Stimulated activated CD4-positive, alpha-beta T cell treated with anti-CD3 and anti-CD28 coated beads, Interleukin-12 subunit alpha, Interleukin-12 subunit beta, amount 100 ng/mL, for 48 hours (primary cell): ENCODE results near the gene NOX5.
A peak's percentile ranks its signal among the peaks of the same experiment; 100 is the strongest.

Experiments
- DNase-seq, 3 donors: peaks; one replicate each; pipeline ENCODE4 v3.0.0-alpha.2; 2020; ENCODE audit warnings: low read depth in 2 of 3, low spot score in 1 of 3

NOX5 gene

DNA sequence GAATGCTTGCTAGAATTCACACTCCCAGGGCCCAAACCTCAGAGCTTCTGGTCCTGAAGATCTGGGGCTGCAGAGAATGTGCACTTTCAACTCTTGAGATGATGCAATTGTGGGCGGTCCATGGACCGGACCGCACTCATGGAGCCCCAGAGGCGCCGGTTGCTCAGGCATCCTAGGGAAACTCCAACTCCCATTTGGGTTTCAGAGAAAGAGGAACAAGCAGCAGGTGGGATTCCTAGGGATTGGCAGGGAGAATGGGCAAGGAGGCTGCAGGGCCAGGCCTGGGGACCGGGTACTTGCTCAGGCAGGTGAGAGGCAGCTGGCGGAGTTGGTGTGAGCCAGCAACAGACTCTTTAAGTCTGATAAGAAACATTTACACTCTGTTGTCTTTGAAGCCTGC, 3.5 kb downstream of the NOX5 start:
- no peak for DNase-seq

DNA sequence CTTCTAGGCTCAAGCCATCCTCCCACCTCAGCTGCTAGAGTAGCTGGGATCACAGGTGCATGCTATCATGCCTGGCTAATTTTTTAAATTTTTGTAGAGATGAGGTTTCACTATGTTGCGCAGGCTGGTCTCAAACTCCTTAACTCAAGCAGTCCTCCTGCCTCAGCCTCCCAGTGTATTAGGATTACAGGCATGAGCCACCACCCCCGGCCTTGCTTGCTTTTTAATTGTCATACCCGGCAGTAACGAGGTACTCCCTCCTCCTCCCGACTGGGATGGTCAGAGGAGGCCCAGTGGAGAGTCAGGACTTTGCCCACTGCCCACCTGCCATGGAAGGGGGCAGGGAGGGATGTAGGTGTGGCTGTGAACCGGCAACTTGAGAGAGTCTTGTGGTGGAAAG, 4.5 kb downstream of the NOX5 start:
- DNase-seq, result no peak

DNA sequence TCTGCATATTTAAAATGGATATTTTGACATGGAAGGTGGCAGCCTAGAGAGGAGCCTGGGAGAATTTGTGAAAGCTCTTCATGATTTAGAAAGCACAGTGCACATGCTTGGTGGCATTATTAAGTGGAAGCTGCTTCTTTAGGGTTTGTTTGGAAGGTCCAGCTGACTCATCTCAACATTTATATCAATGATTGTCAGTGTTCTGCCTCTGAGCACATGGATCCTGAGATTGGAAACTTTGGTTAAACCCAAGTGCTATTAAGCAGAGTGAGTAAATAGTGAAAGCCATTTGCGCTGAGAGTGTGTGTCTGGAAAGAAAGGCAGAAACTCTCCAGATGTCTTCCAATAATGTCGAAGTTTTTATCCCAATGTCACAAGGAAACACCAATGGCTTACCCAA, 7.4 kb downstream of the NOX5 start:
- no peak for DNase-seq

DNA sequence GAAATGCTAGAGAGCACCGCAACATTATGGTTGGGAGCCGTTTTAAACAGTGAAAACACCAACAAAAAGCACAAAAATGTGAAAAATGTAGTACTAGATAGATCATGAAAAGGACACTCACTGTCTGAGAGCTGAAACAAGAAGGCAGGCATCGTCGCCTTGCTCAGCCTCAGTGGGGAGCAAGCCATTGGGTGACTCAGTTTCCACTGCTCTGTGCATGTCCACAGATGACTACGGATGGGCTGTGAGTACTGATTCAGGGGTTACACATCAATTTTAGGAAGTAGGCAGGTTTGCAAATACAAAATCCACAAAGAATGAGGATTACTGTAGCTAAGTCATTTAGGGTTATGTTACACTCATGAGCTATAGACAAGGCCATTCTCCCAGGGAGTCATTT, 10.8 kb downstream of the NOX5 start:
- DNase-seq, result no peak

DNA sequence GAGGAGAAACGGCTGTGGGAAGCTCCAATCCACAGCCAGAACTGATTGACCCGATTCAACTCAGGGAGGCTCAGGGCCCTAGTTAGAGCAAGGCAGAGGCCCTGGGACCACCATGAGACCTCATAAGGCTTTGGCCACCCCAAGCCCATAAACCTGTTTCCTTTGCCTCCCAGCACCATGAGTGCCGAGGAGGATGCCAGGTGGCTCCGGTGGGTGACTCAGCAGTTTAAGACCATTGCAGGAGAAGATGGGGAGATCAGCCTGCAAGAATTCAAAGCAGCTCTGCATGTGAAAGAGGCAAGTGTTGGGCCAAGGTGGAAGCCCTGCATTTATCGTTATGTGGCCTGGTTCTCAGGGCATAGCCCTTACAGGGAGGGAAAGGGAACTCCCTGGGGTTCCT, 11.9 kb downstream of the NOX5 start:
- no peak for DNase-seq

DNA sequence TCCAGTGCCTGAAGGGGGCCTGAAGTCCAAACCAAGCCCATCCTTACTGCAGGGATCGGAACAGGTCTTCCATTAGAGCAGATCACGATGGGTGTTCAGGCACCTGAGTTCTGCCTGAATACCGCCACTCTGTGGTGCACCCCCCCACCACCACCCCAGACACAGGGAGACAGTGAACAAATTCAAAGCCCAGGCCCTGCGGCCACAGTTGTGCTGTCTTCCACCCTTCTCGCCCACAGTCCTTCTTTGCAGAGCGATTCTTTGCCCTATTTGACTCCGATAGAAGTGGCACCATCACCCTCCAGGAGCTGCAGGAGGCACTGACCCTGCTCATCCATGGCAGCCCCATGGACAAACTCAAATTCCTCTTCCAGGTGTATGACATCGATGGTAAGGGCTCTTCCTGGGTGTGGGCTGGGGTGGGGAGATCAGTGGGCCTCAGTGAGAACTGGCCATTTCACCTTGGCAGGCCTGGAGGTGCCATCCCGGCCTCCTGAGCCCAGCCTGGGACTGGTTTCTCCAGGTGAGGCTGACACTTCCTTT, 13.6 kb downstream of the NOX5 start:
- DNase-seq, result no peak

DNA sequence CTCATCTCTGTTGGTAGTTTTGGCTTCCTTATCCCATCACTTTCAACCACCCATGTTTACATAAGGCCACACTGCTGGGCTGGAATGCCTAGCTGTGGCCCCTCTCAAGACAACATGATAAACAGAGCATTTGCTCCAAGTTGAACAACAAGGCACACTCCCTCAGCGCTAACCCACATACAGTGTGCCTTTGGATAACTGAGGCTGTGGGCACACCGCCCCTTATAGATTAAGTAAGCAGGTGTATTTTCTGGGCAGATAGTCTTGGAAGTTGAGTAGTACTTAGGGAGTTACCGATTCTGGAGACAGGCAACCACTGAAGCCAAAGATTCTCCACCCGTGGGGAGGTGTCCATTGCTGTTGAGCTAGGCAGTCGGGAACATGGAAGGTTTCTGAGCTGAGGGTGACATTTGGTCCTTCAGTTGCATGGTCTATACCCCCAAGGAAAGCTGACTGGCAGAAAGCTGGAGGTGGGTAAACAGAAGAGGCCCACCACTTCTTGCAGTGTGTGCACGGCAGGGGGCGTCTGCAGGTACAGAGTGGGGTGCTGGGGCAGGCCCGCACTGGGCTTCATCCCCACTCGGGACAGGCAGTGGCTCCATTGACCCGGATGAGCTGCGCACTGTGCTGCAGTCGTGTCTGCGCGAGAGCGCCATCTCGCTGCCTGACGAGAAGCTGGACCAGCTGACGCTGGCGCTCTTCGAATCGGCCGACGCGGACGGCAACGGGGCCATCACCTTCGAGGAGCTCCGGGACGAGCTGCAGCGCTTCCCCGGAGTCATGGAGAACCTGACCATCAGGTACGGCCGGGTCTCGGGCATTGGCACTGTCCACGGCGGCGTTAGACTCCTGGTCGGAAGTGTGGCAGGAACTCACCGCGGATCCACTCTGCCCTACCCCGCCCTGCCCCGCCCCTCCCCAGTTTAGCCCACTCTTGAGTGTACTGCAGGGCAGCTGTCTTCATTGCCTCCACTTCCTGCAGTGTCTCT, 16.8 kb downstream of the NOX5 start:
- DNase-seq, result peak in 2 of 3 donors; percentile 16 to 23

DNA sequence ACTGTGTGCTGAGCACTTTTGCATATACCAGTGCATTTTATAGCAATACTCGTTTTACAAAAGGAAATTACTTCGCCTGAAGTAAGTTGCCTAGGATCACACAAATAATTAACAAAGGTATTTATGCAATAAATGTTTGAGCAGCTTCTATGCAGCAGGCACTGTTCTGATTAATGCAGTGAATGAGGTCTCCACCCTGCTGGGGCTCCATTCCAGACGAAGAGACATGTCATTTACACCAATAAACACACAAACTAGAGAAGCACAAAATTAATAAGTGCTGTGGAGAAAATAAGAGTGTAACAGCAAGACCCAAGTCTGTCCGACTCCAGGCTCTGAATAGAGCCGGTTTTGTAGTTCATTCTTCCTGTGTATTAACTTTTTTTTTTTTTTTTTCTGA, 17.5 kb downstream of the NOX5 start:
- DNase-seq, result no peak

DNA sequence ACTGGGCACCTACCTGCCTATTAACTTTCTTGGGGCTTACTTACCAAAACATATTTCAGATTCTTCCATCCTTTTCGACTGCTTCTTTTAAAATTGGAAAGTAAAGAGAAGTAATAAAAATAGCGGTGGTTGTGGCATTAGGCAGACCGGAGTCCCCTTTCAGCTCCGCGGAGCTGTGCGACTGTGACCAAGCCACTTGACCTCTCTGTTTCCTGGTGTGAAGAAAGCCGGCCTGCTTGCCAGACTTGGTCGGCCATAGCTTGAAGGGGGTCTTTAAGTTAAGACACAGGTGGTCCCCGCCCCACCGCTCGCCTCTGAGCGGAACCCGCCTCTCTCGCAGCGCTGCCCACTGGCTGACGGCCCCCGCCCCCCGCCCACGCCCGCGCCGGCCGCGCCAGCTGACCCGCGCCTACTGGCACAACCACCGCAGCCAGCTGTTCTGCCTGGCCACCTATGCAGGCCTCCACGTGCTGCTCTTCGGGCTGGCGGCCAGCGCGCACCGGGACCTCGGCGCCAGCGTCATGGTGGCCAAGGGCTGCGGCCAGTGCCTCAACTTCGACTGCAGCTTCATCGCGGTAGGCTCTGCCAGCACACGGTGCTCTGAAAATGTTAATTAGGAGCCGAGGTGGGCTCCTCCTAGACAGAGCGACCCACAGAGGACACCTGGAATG, 18.3 kb downstream of the NOX5 start:
- no peak for DNase-seq

DNA sequence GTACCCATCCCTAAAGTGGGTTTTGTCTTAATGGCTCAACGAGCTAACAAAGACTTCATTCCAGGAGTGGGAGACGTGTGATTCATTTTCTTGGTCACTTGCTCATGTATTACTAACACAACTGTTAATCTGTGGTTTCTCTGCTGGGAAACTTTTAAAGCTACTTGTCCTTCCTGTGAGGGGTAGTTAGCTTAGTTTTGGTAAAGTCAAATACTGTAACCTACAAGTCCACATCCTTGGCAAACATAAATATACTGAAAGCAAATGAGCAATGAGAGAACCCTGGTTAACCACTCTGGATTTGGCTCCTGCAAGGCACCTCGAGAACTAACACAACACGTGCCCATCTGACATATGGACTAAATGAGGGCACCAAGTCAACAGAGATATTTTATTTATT, 19.9 kb downstream of the NOX5 start:
- no peak for DNase-seq

DNA sequence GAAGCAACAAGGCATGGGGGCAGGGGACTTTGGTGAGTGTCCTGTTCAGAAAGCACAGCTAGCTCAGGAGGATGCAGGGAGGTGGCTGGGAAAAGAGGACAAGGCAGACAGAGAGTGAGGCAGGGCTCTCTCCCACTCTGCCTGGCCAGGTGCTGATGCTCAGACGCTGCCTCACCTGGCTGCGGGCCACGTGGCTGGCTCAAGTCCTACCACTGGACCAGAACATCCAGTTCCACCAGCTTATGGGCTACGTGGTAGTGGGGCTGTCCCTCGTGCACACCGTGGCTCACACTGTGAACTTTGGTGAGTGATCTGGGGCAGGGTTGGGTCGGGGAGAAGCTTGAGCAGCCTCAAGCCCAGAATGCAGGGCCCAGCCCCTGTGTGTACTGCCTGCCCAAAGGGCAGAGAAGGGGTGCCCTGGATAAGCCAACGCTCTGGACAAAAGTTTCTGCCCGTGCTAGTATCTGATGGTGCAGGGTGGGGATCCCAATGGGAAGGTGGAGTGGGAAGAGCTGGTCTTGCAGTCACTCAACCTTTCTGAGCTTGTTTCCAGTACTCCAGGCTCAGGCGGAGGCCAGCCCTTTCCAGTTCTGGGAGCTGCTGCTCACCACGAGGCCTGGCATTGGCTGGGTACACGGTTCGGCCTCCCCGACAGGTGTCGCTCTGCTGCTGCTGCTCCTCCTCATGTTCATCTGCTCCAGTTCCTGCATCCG, 20.9 kb downstream of the NOX5 start:
- no peak for DNase-seq

DNA sequence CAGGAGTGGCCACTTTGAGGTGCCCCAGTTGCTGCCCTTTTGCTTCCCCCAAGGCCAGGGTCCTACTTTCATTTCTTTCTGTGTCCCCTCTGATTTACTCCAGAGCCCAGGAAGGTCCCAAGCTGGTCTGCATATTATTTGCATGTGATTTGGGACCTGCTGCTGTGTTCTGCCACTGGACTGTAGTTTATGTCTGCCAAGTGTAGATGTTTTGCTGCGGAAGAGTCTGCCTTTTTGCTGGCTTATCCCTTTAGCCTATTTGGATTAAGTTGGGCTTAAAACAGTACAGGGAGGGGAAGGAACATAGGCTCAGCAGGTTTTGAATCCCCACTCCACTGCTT, 21.4 kb downstream of the NOX5 start:
- no peak for DNase-seq

DNA sequence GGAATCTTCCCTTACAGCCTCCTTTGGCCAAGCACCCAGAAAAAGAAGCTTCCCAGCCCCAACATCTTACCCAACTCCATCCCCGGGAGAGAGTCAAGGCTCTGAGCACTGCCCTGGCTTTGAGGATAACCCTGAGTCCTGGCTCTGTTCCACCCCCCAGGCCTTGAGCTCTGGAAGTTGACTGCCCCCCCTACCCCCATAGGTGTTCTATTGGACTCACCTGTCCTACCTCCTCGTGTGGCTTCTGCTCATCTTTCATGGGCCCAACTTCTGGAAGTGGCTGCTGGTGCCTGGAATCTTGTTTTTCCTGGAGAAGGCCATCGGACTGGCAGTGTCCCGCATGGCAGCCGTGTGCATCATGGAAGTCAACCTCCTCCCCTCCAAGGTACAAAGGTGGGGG, 22.3 kb downstream of the NOX5 start:
- no peak for DNase-seq

DNA sequence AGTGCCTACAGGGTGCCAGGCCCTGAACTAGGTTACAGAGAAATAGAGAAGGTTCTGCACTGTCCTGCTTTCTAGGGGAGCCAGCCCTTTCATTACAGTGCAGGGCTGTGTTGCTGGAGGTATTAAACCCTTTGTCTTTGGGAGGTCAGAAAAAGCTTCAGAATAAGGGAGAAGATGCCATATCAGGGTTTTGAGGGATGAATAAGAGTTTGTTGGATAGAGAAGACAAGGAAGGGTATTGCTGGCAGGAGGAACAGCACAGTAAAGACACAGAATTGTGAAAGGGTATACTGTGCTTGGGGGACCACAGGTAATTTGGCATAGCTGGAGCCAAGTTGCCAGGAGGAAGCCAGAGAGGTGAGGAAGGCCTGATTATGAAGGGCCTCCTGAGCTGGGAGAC, 23.0 kb downstream of the NOX5 start:
- no peak for DNase-seq

DNA sequence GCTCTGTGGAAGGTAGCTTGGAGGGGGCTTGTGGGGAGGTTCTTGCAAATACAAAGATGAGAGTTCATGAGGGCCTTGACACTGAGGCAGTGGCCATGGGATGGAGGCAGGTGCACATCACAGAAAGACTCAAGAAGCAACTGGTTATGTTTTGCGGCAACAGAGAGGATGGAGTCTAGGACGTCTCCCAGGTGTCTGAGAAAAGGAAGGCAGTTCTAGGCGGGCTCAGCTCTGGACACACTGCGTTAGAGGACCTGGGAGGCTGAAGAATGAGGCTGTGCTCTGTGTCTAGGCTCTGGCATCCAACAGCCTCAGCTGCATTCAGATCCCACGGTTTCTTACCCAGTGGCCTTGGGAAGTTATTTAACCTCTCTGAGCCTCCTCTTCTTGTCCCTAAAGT, 23.5 kb downstream of the NOX5 start:
- no peak for DNase-seq

DNA sequence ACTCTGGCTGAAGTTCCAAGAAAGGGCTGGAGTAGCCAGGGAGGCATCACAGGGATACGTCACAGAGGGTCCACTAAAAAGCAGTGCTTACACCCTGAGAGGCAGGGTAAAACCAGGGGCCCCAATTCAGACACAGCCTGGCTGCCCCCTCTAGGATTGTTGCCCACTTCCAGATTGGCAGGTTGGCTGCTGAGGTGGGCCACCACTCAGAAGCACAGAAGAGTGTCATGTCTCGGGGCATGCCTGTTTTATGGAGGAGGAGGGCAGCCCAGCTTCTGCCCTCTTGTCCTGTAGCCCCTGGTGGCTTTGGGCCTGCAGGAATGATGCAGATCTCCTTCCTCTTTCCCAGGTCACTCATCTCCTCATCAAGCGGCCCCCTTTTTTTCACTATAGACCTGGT, 24.0 kb downstream of the NOX5 start:
- no peak for DNase-seq

DNA sequence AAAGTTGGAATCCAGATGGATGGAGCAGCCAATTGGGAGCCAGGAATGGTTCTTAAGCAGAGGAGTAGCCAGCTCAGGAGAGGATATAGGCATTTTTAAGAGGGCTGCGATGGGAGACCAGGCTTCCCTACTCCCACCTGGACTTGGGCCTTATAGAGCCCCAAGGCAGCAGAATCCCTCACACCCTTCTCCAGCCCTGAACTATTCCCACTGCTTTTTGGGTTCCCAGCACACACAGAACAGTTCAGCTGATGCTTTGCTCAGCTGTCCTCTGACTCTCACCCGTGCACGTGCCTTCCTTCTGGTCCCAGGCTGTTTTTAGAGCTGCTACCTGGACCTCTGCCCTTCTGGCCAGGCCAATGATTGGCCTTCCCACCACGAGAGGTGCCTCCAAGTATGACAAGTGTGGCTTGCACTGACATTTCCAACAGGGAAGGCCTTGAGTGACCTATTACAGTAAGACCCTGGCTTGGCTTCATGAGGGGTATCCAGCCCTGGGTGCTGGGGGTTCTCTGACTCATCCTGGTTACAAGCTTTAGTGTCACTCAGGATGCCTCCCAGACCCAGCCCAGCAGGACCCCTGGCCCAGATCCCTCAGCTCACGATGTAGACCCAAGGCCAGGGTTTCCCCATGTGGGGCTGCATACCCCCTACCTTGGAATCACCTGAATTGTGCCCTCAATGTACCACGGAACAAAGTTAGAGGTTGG, 25.2 kb downstream of the NOX5 start:
- DNase-seq, result no peak

DNA sequence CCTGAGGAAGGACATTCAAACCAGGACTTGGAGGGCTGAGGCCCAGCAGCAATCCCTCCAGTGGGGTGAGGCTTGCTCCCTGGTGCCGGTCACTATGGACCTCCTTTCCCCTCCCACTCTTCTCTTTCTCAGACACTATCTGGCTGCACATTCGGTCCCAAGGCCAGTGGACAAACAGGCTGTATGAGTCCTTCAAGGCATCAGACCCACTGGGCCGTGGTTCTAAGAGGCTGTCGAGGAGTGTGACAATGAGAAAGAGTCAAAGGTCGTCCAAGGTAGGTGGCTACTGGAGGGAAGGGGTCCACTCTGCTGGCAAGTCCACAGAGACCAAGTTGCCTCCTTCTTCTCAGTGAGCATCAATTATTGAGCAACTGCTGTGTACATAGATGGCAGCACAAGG, 28.0 kb downstream of the NOX5 start:
- no peak for DNase-seq

DNA sequence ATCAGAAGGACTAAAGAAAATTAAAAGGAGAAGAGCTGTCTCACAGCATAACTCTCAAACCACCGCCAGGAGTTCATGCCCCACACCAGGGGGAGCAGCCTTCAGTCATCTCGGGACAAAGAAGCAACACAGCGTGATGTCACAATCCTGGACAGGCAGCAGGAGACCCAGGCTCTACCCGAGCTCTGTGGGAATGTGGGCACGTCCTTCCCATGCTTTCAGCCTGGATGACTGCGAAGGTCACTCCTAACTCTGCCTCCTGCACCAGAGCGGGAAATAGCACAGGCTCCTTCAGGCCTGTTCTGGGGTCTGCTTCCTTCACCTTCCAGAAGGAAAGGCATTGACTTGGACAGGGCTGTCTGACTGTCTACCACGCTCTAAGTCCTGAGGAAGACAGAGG, 31.3 kb downstream of the NOX5 start:
- DNase-seq, result no peak

DNA sequence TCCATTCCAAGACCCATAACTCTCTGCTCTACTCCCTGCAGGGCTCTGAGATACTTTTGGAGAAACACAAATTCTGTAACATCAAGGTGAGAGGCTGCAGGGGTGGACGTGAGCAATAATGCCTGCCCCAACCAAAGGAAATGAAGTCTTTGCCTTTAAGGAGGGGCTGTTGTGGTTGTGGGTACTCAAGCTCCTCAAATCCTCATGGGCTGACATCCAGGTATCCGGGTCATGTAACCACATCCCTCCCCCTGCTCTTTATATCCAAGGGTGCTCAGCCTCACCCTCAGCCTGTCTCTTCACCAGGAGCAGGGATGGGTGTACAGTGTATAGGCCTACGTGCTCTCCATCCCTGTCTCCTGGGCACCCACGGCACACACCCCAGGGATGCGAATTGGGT, 32.3 kb downstream of the NOX5 start:
- no peak for DNase-seq

DNA sequence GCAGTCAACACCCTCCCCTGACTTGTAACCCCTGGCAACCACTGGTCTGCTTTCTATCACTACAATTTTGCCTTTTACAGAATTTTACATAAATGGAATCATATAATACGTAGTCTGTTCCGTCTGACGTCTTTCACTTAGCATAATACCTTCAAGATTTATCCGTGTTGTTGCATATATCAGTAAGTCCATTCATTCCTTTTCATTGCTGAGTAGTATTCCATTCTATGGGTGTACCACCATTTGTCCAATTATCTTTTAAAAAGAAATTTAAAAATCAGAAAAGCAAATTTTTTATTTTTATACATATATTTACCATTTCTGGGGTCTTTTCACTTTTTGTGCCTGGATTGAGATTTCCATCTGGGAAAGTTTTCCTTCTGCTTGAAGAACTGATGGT, 35.5 kb downstream of the NOX5 start:
- no peak for DNase-seq
